ENCODE data around the gene KCNQ1. TPM values are rescaled to one million over a fixed set of nuclear protein-coding genes. Genes with fewer than 3 reads are reported as not detected.

The KCNQ1 gene
- total RNA-seq, 3 donors from 2014 or later, result 3.6 to 6.2 (median 5.1) TPM

- no peaks in the 10 kb centered on the region for H3K36me3 ChIP-seq
- H3K9me3 ChIP-seq, result peaks cover 7 to 17% of the 10 kb centered on the region in 2 donors
- no peak for DNase-seq (ENCODE audit: low spot score in 2 of 2)
- H3K27ac ChIP-seq, result no peak overlapping the region
- intact Hi-C loops (cut with DNase I; ENCODE audit: low total_unique reads), result no loop called here
- H3K27me3 ChIP-seq, result no peaks in the 10 kb centered on the region
- H3K4me1 ChIP-seq, result peaks cover 6 to 21% of the 10 kb centered on the region in 2 donors
- H3K4me3 ChIP-seq, result no peak overlapping the region
- TF ChIP-seq CTCF (IDR thresholded peaks at IDR 0.05), result no peak
- no peak for TF ChIP-seq POLR2A (IDR thresholded peaks at IDR 0.05)
- no peak for TF ChIP-seq POLR2AphosphoS5 (IDR thresholded peaks at IDR 0.05)
These were observed 369.9 kb downstream of the KCNQ1 start for GRCh38 chr11:2814751-2815150.

DNA sequence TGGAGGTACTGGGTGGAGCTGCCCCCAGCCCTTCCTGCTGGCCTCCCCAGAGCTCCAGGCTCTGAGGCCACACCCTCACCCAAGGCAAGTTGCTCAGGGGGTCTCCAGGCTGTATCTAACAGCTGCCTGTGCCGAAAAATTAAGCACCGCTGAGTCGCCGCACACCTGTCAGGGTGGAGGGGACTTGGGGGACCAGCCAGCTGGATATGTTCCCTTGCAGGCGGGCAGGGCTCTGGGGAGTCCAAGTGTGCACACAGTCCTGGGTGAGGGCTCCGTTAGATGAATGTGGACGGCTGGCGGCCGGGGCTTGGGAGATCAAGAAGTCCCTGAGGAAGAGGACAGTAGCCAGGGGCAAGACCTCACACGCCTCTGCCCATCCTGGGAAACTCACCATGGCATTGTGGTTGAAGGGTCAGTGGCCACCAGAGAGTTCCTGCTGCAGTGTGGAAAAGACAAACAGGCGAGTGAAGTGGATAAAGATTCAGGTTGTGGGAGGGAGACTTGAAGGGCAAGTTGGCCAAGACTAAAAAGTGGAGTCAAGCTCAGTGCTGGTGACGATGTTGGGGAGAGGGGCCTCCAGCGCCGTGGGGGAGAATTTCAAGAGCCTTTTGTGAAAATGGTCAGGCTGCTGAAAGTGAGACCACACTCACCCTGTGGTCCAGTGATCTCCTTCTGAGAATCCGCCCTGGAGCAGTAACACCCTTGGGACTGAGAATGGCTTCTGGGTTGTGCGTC is 371.1 kb downstream of the KCNQ1 start:
- H3K27me3 ChIP-seq, result no peaks in the 10 kb centered on the region
- H3K4me3 ChIP-seq, result no peak overlapping the region
- no peaks in the 10 kb centered on the region for H3K36me3 ChIP-seq
- H3K27ac ChIP-seq, result no peak overlapping the region
- no peak for TF ChIP-seq CTCF (IDR thresholded peaks at IDR 0.05)
- no peak for TF ChIP-seq POLR2AphosphoS5 (IDR thresholded peaks at IDR 0.05)
- no peak for TF ChIP-seq POLR2A (IDR thresholded peaks at IDR 0.05)
- intact Hi-C loops (cut with DNase I; ENCODE audit: low total_unique reads), result no loop called here
- peaks cover 6 to 21% of the 10 kb centered on the region in 2 donors for H3K4me1 ChIP-seq
- DNase-seq (ENCODE audit: low spot score in 2 of 2), result no peak
- H3K9me3 ChIP-seq, result peaks cover 7 to 17% of the 10 kb centered on the region in 2 donors

- Histone ChIP-seq H3K4me1 (peaks cover 6 to 21% of the 10 kb centered on the region in 2 donors), H3K27ac (peak overlapping the region; percentile 64 to 75), H3K9me3 (peaks cover 7 to 17% of the 10 kb centered on the region in 2 donors), H3K27me3 (no peaks in the 10 kb centered on the region), H3K4me3 (no peak overlapping the region), H3K36me3 (no peaks in the 10 kb centered on the region)
- no peak for TF ChIP-seq POLR2A (IDR thresholded peaks at IDR 0.05)
- TF ChIP-seq POLR2AphosphoS5 (IDR thresholded peaks at IDR 0.05), result no peak
- no peak for TF ChIP-seq CTCF (IDR thresholded peaks at IDR 0.05)
- DNase-seq (ENCODE audit: low spot score in 2 of 2), result no peak
- intact Hi-C loops (cut with DNase I; ENCODE audit: low total_unique reads), result no loop called here
These were observed 371.7 kb downstream of the KCNQ1 start for GRCh38 chr11:2816523-2816922.

DNA sequence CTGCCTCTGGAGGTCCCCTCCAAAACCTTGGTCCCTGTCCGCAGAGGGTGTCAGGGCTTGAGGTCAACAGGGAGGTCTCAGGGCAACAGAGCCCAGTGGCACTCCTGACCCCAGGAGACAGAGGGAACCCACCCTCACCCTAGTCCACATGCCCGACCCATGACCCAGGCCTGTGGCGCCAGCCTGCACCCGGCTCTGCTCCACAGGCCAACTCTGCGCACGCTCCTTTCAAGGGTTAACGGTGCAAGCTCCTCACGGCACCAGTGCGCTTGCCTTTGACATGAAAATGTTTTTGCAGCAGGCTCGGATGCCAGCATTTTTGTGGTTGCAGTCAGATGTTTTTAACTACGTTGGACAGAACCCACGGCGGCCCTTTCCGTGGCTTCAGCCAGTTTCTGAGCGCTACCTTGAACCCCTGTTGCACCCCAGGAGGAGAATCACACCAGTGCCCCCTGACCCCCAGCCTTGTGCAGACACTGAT is 372.2 kb downstream of the KCNQ1 start:
- Histone ChIP-seq H3K9me3 (peaks cover 7 to 17% of the 10 kb centered on the region in 2 donors), H3K36me3 (no peaks in the 10 kb centered on the region), H3K4me3 (peak overlapping the region in 1 of 3 donors; percentile 15), H3K4me1 (peaks cover 6 to 19% of the 10 kb centered on the region in 2 donors), H3K27me3 (no peaks in the 10 kb centered on the region), H3K27ac (peak overlapping the region; percentile 64 to 75)
- TF ChIP-seq POLR2AphosphoS5 (IDR thresholded peaks at IDR 0.05) (no peak), CTCF (IDR thresholded peaks at IDR 0.05) (no peak), POLR2A (IDR thresholded peaks at IDR 0.05) (no peak)
- peak in 1 of 2 donors; percentile 64 for DNase-seq (ENCODE audit: low spot score in 2 of 2)
- intact Hi-C loops (cut with DNase I; ENCODE audit: low total_unique reads), result no loop called here

DNA sequence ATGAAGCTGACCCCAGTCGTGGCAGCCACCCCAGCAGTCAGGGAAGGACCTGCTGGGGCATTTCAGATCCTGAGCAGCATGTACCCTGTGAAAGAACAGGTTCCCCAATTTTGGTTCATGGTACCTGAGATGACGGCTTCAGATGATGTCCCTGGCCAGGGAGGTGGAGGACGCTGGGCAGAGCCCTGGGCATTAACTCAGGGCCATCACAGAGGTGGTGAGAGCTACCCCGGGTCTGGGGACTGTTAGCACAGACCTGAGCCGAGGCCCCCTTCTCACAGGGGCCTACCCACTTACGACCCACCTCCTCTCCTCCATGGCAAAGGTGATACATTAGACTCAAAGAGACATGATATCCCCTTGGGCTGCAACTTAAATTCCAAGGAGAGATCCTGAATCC is 372.6 kb downstream of the KCNQ1 start:
- no peak for DNase-seq (ENCODE audit: low spot score in 2 of 2)
- TF ChIP-seq CTCF (IDR thresholded peaks at IDR 0.05), result no peak
- TF ChIP-seq POLR2AphosphoS5 (IDR thresholded peaks at IDR 0.05), result no peak
- TF ChIP-seq POLR2A (IDR thresholded peaks at IDR 0.05), result no peak
- Histone ChIP-seq H3K27me3 (no peaks in the 10 kb centered on the region), H3K4me3 (peak overlapping the region in 1 of 3 donors; percentile 15), H3K27ac (peak overlapping the region; percentile 64 to 75), H3K4me1 (peaks cover 6 to 15% of the 10 kb centered on the region in 2 donors), H3K9me3 (peaks cover 7 to 17% of the 10 kb centered on the region in 2 donors), H3K36me3 (no peaks in the 10 kb centered on the region)
- intact Hi-C loops (cut with DNase I; ENCODE audit: low total_unique reads), result no loop called here
